Peyer's patch (tissue), 4 donors: ENCODE data around the gene NCAN.

ENCODE experiments used
- POLR2A ChIP-seq, 2 donors: fragments of 450-650 bp; IDR thresholded peaks; one replicate each; pipeline ENCODE4 v1.5.1; 2017; ENCODE audit warnings: antibody characterized with exemption in 2 of 2, mild to moderate bottlenecking in 2 of 2, moderate library complexity in 2 of 2
- TF ChIP-seq, protein P1 (sequence below), 6 experiments: fragments of 450-650 bp in 4 of 6; fragments of 200-600 bp in 2 of 6; sonication (generic) in 1 of 6; IDR thresholded peaks; one replicate each; pipeline ENCODE4 v1.5.1; 2017 to 2019; ENCODE audit warnings: antibody characterized with exemption in 6 of 6, mild to moderate bottlenecking in 3 of 6, moderate library complexity in 1 of 6

DNA sequence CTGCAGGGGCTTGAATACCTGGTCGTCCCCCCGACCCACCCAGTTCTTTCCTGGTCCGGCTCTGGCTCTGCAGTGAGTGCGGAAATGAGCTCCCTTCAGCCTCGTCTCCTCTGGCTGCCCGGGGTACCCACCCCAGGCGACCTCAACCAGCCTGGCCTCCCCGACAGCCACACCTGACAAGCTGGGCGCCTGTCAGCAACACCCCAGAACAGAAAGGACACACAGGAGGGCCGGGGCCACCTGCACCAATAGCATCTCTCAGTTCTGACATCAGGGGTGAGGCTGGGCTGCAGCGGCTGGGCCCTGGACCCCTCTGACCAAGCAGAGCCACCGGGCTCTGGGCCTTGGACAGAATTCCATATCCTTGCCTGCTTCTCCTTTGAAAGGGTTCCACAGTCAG is 88.9 kb downstream of the NCAN start:
- TF ChIP-seq, protein P1, sequence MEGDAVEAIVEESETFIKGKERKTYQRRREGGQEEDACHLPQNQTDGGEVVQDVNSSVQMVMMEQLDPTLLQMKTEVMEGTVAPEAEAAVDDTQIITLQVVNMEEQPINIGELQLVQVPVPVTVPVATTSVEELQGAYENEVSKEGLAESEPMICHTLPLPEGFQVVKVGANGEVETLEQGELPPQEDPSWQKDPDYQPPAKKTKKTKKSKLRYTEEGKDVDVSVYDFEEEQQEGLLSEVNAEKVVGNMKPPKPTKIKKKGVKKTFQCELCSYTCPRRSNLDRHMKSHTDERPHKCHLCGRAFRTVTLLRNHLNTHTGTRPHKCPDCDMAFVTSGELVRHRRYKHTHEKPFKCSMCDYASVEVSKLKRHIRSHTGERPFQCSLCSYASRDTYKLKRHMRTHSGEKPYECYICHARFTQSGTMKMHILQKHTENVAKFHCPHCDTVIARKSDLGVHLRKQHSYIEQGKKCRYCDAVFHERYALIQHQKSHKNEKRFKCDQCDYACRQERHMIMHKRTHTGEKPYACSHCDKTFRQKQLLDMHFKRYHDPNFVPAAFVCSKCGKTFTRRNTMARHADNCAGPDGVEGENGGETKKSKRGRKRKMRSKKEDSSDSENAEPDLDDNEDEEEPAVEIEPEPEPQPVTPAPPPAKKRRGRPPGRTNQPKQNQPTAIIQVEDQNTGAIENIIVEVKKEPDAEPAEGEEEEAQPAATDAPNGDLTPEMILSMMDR (IDR thresholded peaks at IDR 0.05), result no peak
- no peak for TF ChIP-seq POLR2A (IDR thresholded peaks at IDR 0.05)
